Measurements from ENCODE around the gene PCDHA3. TPM values are rescaled to one million over a fixed set of nuclear protein-coding genes. Genes with fewer than 3 reads are reported as not detected.
"Not testable (repeated sequence)": the region's sequence is repeated elsewhere in the genome, so short reads cannot be mapped to it uniquely, and the experiment has no call there.

Gene PCDHA3
- polyA plus RNA-seq, 1 of the 3 experiments (the other 2 are of a cell fraction), result 0.02 TPM

GRCh38 chr5:140822969-140823368 is 22.1 kb downstream of the PCDHA3 start:
- H3K36me3 ChIP-seq (replicated peaks in 1 of 2; ENCODE audit: control insufficient read depth in 1 of 2, insufficient read depth in 2 of 2, low read length in 1 of 2); CTCF ChIA-PET; H3K9me3 ChIP-seq; H3K4me2 ChIP-seq; H3K9ac ChIP-seq; H3F3A ChIP-seq (replicated peaks; ENCODE audit: insufficient read depth); DNase-seq; H3K27me3 ChIP-seq (ENCODE audit: insufficient read depth); H3K9me2 ChIP-seq; POLR2A ChIA-PET; H3K79me2 ChIP-seq (ENCODE audit: insufficient read depth); H3K4me3 ChIP-seq (ENCODE audit: low read depth in 2 of 2, low read length in 1 of 2); H4K20me1 ChIP-seq (ENCODE audit: insufficient read depth); H3K4me1 ChIP-seq (ENCODE audit: control insufficient read depth in 1 of 2, insufficient read depth in 2 of 2, low read depth in 1 of 2, low read length in 1 of 2); H3K27ac ChIP-seq (ENCODE audit: low read depth in 2 of 2, low read length in 1 of 2); H2AFZ ChIP-seq (ENCODE audit: low read depth): not testable (repeated sequence)
- 88% methylated on average over 28 of the region's 48 CpGs for WGBS (ENCODE audit: low lambda C conversion rate)

DNA sequence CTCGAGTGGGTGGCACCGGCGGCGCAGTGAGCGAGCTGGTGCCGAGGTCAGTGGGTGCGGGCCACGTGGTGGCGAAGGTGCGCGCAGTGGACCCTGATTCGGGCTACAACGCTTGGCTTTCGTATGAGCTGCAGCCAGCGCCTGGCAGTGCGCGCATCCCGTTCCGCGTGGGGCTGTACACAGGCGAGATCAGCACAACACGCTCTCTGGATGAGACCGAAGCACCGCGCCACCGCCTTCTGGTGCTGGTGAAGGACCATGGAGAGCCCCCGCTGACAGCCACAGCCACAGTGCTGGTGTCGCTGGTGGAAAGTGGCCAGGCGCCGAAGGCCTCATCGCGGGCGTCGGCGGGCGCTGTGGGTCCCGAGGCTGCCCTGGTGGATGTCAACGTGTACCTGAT is 22.6 kb downstream of the PCDHA3 start:
- Histone ChIP-seq H3K36me3 (replicated peaks in 1 of 2; ENCODE audit: control insufficient read depth in 1 of 2, insufficient read depth in 2 of 2, low read length in 1 of 2) (no peaks in the 10 kb centered on the region), H3F3A (replicated peaks; ENCODE audit: insufficient read depth) (no peaks in the 10 kb centered on the region), H2AFZ (ENCODE audit: low read depth) (no peak overlapping the region), H4K20me1 (ENCODE audit: insufficient read depth) (no peaks in the 10 kb centered on the region), H3K9me2 (no peaks in the 10 kb centered on the region), H3K4me3 (ENCODE audit: low read depth in 2 of 2, low read length in 1 of 2) (no peak overlapping the region), H3K9ac (no peak overlapping the region), H3K79me2 (ENCODE audit: insufficient read depth) (no peaks in the 10 kb centered on the region), H3K27me3 (ENCODE audit: insufficient read depth) (no peaks in the 10 kb centered on the region), H3K9me3 (no peaks in the 10 kb centered on the region), H3K4me2 (no peak overlapping the region), H3K27ac (ENCODE audit: low read depth in 2 of 2, low read length in 1 of 2) (no peak overlapping the region), H3K4me1 (ENCODE audit: control insufficient read depth in 1 of 2, insufficient read depth in 2 of 2, low read depth in 1 of 2, low read length in 1 of 2) (no peaks in the 10 kb centered on the region)
- TF ChIP-seq, protein P1, sequence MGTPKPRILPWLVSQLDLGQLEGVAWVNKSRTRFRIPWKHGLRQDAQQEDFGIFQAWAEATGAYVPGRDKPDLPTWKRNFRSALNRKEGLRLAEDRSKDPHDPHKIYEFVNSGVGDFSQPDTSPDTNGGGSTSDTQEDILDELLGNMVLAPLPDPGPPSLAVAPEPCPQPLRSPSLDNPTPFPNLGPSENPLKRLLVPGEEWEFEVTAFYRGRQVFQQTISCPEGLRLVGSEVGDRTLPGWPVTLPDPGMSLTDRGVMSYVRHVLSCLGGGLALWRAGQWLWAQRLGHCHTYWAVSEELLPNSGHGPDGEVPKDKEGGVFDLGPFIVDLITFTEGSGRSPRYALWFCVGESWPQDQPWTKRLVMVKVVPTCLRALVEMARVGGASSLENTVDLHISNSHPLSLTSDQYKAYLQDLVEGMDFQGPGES (IDR thresholded peaks at IDR 0.05; ENCODE audit: low read depth, low read length), result no peak
- TF ChIP-seq, protein P2, sequence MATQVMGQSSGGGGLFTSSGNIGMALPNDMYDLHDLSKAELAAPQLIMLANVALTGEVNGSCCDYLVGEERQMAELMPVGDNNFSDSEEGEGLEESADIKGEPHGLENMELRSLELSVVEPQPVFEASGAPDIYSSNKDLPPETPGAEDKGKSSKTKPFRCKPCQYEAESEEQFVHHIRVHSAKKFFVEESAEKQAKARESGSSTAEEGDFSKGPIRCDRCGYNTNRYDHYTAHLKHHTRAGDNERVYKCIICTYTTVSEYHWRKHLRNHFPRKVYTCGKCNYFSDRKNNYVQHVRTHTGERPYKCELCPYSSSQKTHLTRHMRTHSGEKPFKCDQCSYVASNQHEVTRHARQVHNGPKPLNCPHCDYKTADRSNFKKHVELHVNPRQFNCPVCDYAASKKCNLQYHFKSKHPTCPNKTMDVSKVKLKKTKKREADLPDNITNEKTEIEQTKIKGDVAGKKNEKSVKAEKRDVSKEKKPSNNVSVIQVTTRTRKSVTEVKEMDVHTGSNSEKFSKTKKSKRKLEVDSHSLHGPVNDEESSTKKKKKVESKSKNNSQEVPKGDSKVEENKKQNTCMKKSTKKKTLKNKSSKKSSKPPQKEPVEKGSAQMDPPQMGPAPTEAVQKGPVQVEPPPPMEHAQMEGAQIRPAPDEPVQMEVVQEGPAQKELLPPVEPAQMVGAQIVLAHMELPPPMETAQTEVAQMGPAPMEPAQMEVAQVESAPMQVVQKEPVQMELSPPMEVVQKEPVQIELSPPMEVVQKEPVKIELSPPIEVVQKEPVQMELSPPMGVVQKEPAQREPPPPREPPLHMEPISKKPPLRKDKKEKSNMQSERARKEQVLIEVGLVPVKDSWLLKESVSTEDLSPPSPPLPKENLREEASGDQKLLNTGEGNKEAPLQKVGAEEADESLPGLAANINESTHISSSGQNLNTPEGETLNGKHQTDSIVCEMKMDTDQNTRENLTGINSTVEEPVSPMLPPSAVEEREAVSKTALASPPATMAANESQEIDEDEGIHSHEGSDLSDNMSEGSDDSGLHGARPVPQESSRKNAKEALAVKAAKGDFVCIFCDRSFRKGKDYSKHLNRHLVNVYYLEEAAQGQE (IDR thresholded peaks at IDR 0.05; ENCODE audit: low read depth, low read length), result no peak
- ChIA-PET CTCF (interaction anchor here (1.1 to 1.3 kb wide), 2 partner anchors 16 to 217 kb away, joined by 4 read pairs; partner anchors contain the start of gene PCDHA4), POLR2A (no interaction called here)
- no peak for DNase-seq
- WGBS (ENCODE audit: low lambda C conversion rate), result 85% methylated on average over 19 of the region's 38 CpGs

GRCh38 chr5:140827704-140828361 is 27.0 kb downstream of the PCDHA3 start, which contains the start of gene PCDHA6:
Gene PCDHA6, plus strand, starts transcription at chr5:140827960. Its CDS starts 132 bp downstream, at chr5:140828092.
- H3F3A ChIP-seq (replicated peaks; ENCODE audit: insufficient read depth), result no peaks in the 10 kb centered on the region
- no peak for DNase-seq
- H3K27ac ChIP-seq (ENCODE audit: low read depth in 2 of 2, low read length in 1 of 2), result no peak within 1 kb of the TSS
- ChIA-PET POLR2A (no interaction called here), CTCF (interaction anchor here (0.6 to 1.8 kb wide), 4 partner anchors 14 to 215 kb away, joined by 3 to 8 read pairs (median 3); partner anchors contain the start of genes PCDHA4 and PCDHA8)
- no peaks in the 10 kb centered on the region for H3K9me2 ChIP-seq
- no peaks in the 10 kb centered on the region for H3K79me2 ChIP-seq (ENCODE audit: insufficient read depth)
- no peaks in the 10 kb centered on the region for H3K4me1 ChIP-seq (ENCODE audit: control insufficient read depth in 1 of 2, insufficient read depth in 2 of 2, low read depth in 1 of 2, low read length in 1 of 2)
- no peak within 1 kb of the TSS for H3K4me2 ChIP-seq
- no peak within 1 kb of the TSS for H3K9ac ChIP-seq
- TF ChIP-seq YY1 (IDR thresholded peaks at IDR 0.05; ENCODE audit: low read depth), result no peak
- no peak for TF ChIP-seq RAD21 (IDR thresholded peaks at IDR 0.05; ENCODE audit: low read length)
- no peaks in the 10 kb centered on the region for H3K36me3 ChIP-seq (replicated peaks in 1 of 2; ENCODE audit: control insufficient read depth in 1 of 2, insufficient read depth in 2 of 2, low read length in 1 of 2)
- 75% methylated on average over 23 of the region's 27 CpGs for WGBS (ENCODE audit: low lambda C conversion rate)
- H3K4me3 ChIP-seq (ENCODE audit: low read depth in 2 of 2, low read length in 1 of 2), result no peak within 1 kb of the TSS
- H4K20me1 ChIP-seq (ENCODE audit: insufficient read depth), result no peaks in the 10 kb centered on the region
- no peaks in the 10 kb centered on the region for H3K27me3 ChIP-seq (ENCODE audit: insufficient read depth)
- H2AFZ ChIP-seq (ENCODE audit: low read depth), result no peak within 1 kb of the TSS
- no peaks in the 10 kb centered on the region for H3K9me3 ChIP-seq

Measured in SK-N-SH (cell line).